H1 (cell line): ENCODE measurements around the gene CYLD. TPM values are rescaled to one million over a fixed set of nuclear protein-coding genes. Genes with fewer than 3 reads are reported as not detected.

Experiments used
- CTCF ChIA-PET: fragments of 300-600 bp; sonication (Branson Sonifier 250); formaldehyde crosslinking; loops from one replicate; lab custom pipeline; 2021; ENCODE audit not compliant: partially characterized antibody; lab: Charles Lee
- POLR2A ChIA-PET: fragments of 300-600 bp; sonication (Branson Sonifier 250); formaldehyde crosslinking; loops from one replicate; lab custom pipeline; 2021; ENCODE audit warnings: inconsistent platforms; ENCODE audit not compliant: partially characterized antibody; lab: Charles Lee
- DNase-seq, 2 experiments: peaks; one replicate each; pipeline versions ENCODE4 v3.0.0 to v3.0.0-alpha.2; 2010 to 2022; ENCODE audit warnings: low spot score in 2 of 2, low read depth in 1 of 2, mixed read lengths in 1 of 2
- FAIRE-seq: peaks from 2 replicates; lab custom pipeline; 2011; peaks lifted over from hg19 to GRCh38; lab: Jason Lieb, UNC
- H2AFZ ChIP-seq: 2 replicates; pipeline ENCODE4 v1.8.1; 2012; ENCODE audit warnings: low read length, inconsistent platforms
- H2AK5ac ChIP-seq: 2 replicates; pipeline ENCODE4 v1.6.1; 2013; ENCODE audit warnings: low read depth, low read length
- H2BK120ac ChIP-seq: replicated peaks from 2 replicates; pipeline ENCODE3; 2013; ENCODE audit warnings: low read depth, low read length, inconsistent platforms
- H2BK12ac ChIP-seq: 2 replicates; pipeline ENCODE4 v1.6.1; 2013; ENCODE audit warnings: low read depth, low read length
- H2BK15ac ChIP-seq: 2 replicates; pipeline ENCODE4 v1.6.1; 2013; ENCODE audit warnings: low read length
- H2BK20ac ChIP-seq: 2 replicates; pipeline ENCODE4 v1.6.1; 2013; ENCODE audit warnings: low read length
- H2BK5ac ChIP-seq: 2 replicates; pipeline ENCODE4 v1.6.1; 2013; ENCODE audit warnings: low read depth, low read length
- H3K14ac ChIP-seq: 2 replicates; pipeline ENCODE4 v1.6.1; 2013; ENCODE audit warnings: inconsistent platforms; ENCODE audit not compliant: insufficient read length
- H3K18ac ChIP-seq: 2 replicates; pipeline ENCODE4 v1.6.1; 2013; ENCODE audit warnings: low read length; ENCODE audit errors: extremely low read depth
- H3K23ac ChIP-seq: 2 replicates; pipeline ENCODE4 v1.6.1; 2013; ENCODE audit warnings: inconsistent platforms; ENCODE audit not compliant: insufficient read length
- H3K23me2 ChIP-seq: 2 replicates; pipeline ENCODE4 v1.6.1; 2013; ENCODE audit warnings: low read depth, low read length
- H3K27ac ChIP-seq: 2 replicates; pipeline ENCODE4 v1.6.1; 2011; ENCODE audit warnings: low read depth, low read length, inconsistent platforms
- H3K27me3 ChIP-seq, 4 experiments: replicated peaks in 1 of 4; 1 replicate in 1 of 4; 2 replicates in 3 of 4; pipeline versions ENCODE4 v1.6.1 to v1.8.1; 2011 to 2013; ENCODE audit warnings: low read length in 3 of 4, mild to moderate bottlenecking in 3 of 4, inconsistent platforms in 2 of 4, mixed read lengths in 2 of 4, moderate library complexity in 1 of 4; ENCODE audit not compliant: control insufficient read depth in 3 of 4, insufficient read depth in 3 of 4; ENCODE audit errors: extremely low read depth in 1 of 4
- H3K36me3 ChIP-seq, 4 experiments: 2 replicates each; pipeline versions ENCODE4 v1.6.1 to v1.8.1; 2011 to 2013; ENCODE audit warnings: mild to moderate bottlenecking in 4 of 4, low read length in 3 of 4, moderate library complexity in 2 of 4, control low read depth in 1 of 4, inconsistent platforms in 1 of 4; ENCODE audit not compliant: insufficient read depth in 4 of 4, control insufficient read depth in 2 of 4
- H3K4ac ChIP-seq: replicated peaks from 2 replicates; pipeline ENCODE3; 2013; ENCODE audit warnings: low read length, low read depth, mixed read lengths, inconsistent platforms; ENCODE audit not compliant: insufficient read length
- H3K4me1 ChIP-seq, 4 experiments: replicated peaks in 1 of 4; 1 replicate in 1 of 4; 2 replicates in 3 of 4; pipeline versions ENCODE4 v1.6.1 to v1.8.1; 2011 to 2013; ENCODE audit warnings: low read length in 3 of 4, inconsistent platforms in 2 of 4, mixed read lengths in 1 of 4; ENCODE audit not compliant: insufficient read depth in 4 of 4, control insufficient read depth in 3 of 4
- H3K4me2 ChIP-seq, 2 experiments: 2 replicates each; pipeline versions ENCODE4 v1.6.1 to v1.8.1; 2011 to 2013; ENCODE audit warnings: low read depth in 2 of 2, low read length in 2 of 2, control low read depth in 1 of 2, inconsistent platforms in 1 of 2, mild to moderate bottlenecking in 1 of 2; ENCODE audit not compliant: insufficient read depth in 1 of 2
- H3K4me3 ChIP-seq, 4 experiments: fragments of 200-600, 300-600 bp in 1 of 4; sonication (generic), shearing (Covaris generic), sonication (Bioruptor Twin) in 1 of 4; 2 replicates each; pipeline versions ENCODE4 v1.5.1 to v1.8.1; 2011 to 2016; ENCODE audit warnings: low read length in 4 of 4, low read depth in 3 of 4, control low read depth in 2 of 4, inconsistent platforms in 2 of 4, mild to moderate bottlenecking in 2 of 4, mixed read lengths in 1 of 4, moderate library complexity in 1 of 4; ENCODE audit not compliant: insufficient read depth in 2 of 4; ENCODE audit errors: extremely low read depth in 1 of 4
- H3K56ac ChIP-seq: replicated peaks from 2 replicates; pipeline ENCODE3; 2013; ENCODE audit warnings: low read depth, mild to moderate bottlenecking, mixed read lengths, low read length, inconsistent platforms; ENCODE audit not compliant: insufficient read length
- H3K79me1 ChIP-seq: 2 replicates; pipeline ENCODE4 v1.6.1; 2013; ENCODE audit warnings: low read depth, low read length, control low read depth
- H3K79me2 ChIP-seq, 2 experiments: 2 replicates each; pipeline versions ENCODE4 v1.6.1 to v1.8.1; 2012 to 2013; ENCODE audit warnings: low read length in 2 of 2, mild to moderate bottlenecking in 2 of 2, inconsistent platforms in 1 of 2; ENCODE audit not compliant: insufficient read depth in 2 of 2, control insufficient read depth in 1 of 2
- H3K9ac ChIP-seq, 4 experiments: replicated peaks in 1 of 4; 1 replicate in 1 of 4; 2 replicates in 3 of 4; pipeline versions ENCODE4 v1.6.1 to v1.8.1; 2011 to 2013; ENCODE audit warnings: low read depth in 3 of 4, low read length in 3 of 4, control low read depth in 2 of 4, mild to moderate bottlenecking in 2 of 4, moderate library complexity in 2 of 4, inconsistent platforms in 1 of 4; ENCODE audit errors: extremely low read depth in 1 of 4
- H3K9me3 ChIP-seq, 2 experiments: 2 replicates each; pipeline versions ENCODE4 v1.6.1 to v1.8.1; 2012 to 2013; ENCODE audit warnings: mild to moderate bottlenecking in 2 of 2, moderate library complexity in 2 of 2, control low read depth in 1 of 2, inconsistent platforms in 1 of 2, low read depth in 1 of 2, low read length in 1 of 2, mixed read lengths in 1 of 2; ENCODE audit not compliant: insufficient read depth in 2 of 2
- H4K20me1 ChIP-seq, 2 experiments: replicated peaks in 1 of 2; 2 replicates each; pipeline versions ENCODE3 to v1.8.1; 2011 to 2013; ENCODE audit warnings: inconsistent platforms in 2 of 2, low read length in 2 of 2, mild to moderate bottlenecking in 1 of 2; ENCODE audit not compliant: insufficient read depth in 2 of 2, control insufficient read depth in 1 of 2
- H4K5ac ChIP-seq: 2 replicates; pipeline ENCODE4 v1.6.1; 2013; ENCODE audit warnings: low read length, low read depth, mixed read lengths, inconsistent platforms; ENCODE audit not compliant: insufficient read length
- H4K8ac ChIP-seq: 2 replicates; pipeline ENCODE4 v1.8.0; 2013; ENCODE audit warnings: mild to moderate bottlenecking, moderate library complexity, low read length, inconsistent platforms; ENCODE audit not compliant: insufficient read depth; ENCODE audit errors: extremely low read depth
- H4K91ac ChIP-seq: replicated peaks from 2 replicates; pipeline ENCODE3; 2013; ENCODE audit warnings: low read length, mixed read lengths, inconsistent platforms; ENCODE audit not compliant: insufficient read length
- BRCA1 ChIP-seq: IDR thresholded peaks from 2 replicates; pipeline ENCODE4 v1.6.1; 2012; ENCODE audit warnings: low read depth, low read length, improper control_type of control experiment
- CBX8 ChIP-seq: fragments of 300-800, 300-1000 bp; sonication (generic); IDR thresholded peaks from 2 replicates; pipeline ENCODE4 v1.7.1; 2016; ENCODE audit warnings: low read depth, low read length, borderline replicate concordance
- CHD2 ChIP-seq: IDR thresholded peaks from 2 replicates; pipeline ENCODE4 v1.6.1; 2012; ENCODE audit warnings: low read length, improper control_type of control experiment
- HDAC6 ChIP-seq: IDR thresholded peaks from one replicate; pipeline ENCODE4 v1.7.1; 2012; ENCODE audit warnings: low read depth, mild to moderate bottlenecking, inconsistent platforms, low read length, moderate library complexity
- NANOG ChIP-seq: IDR thresholded peaks from 2 replicates; pipeline ENCODE4 v1.6.1; 2011; ENCODE audit warnings: low read length, low read depth, mild to moderate bottlenecking, inconsistent platforms; ENCODE audit not compliant: insufficient read depth, poor library complexity, severe bottlenecking
- PHF8 ChIP-seq: fragments of 200-600 bp; sonication (generic); conservative IDR thresholded peaks from 2 replicates; pipeline ENCODE4 v1.7.1; 2012; ENCODE audit warnings: low read depth, mild to moderate bottlenecking, inconsistent platforms, low read length, moderate library complexity
- RFX5 ChIP-seq: IDR thresholded peaks from 2 replicates; pipeline ENCODE4 v1.6.1; 2011; ENCODE audit warnings: low read depth, low read length, improper control_type of control experiment, borderline replicate concordance
- SIRT6 ChIP-seq: IDR thresholded peaks from one replicate; pipeline ENCODE4 v1.7.1; 2012; ENCODE audit warnings: low read length, inconsistent platforms
- SP4 ChIP-seq: IDR thresholded peaks from 2 replicates; pipeline ENCODE4 v1.6.1; 2012; ENCODE audit warnings: low read length, inconsistent platforms
- TAF7 ChIP-seq: optimal IDR thresholded peaks from 2 replicates; pipeline ENCODE3; 2011; ENCODE audit warnings: low read depth, mild to moderate bottlenecking, inconsistent platforms, low read length, moderate library complexity, borderline replicate concordance
- TBP ChIP-seq: IDR thresholded peaks from 2 replicates; pipeline ENCODE4 v1.6.1; 2011; ENCODE audit warnings: low read depth, low read length, improper control_type of control experiment
- TCF12 ChIP-seq: IDR thresholded peaks from 2 replicates; pipeline ENCODE4 v1.6.1; 2011; ENCODE audit warnings: low read depth, mild to moderate bottlenecking, low read length
- TEAD4 ChIP-seq: IDR thresholded peaks from 2 replicates; pipeline ENCODE4 v1.6.1; 2012; ENCODE audit warnings: low read depth, low read length, inconsistent platforms, mixed read lengths
- WGBS, 2 experiments: shearing (Covaris generic) in 1 of 2; methylation state at CpG; one replicate each; pipeline versions ENCODE4 v1.1.6 to v1.1.7; 2013 to 2015; ENCODE audit warnings: low lambda C conversion rate in 2 of 2, mixed read lengths in 2 of 2, inconsistent platforms in 1 of 2, low coverage in 1 of 2, missing lambda C conversion rate in 1 of 2; ENCODE audit not compliant: insufficient replicate concordance in 2 of 2, insufficient coverage in 1 of 2, insufficient read length in 1 of 2; ENCODE audit errors: extremely low coverage in 1 of 2, missing lambda C conversion rate in 1 of 2; 5-methylcytosine and 5-hydroxymethylcytosine counted together
- polyA plus RNA-seq, 7 experiments: library from polyadenylated mRNA; depleted of rRNA in 3 of 7; stranded (reverse) in 5 of 7; unstranded in 2 of 7; fragments of >200 nt in 5 of 7; fragments of 200-250 nt in 2 of 7; gene quantifications; 1 replicate in 5 of 7; 2 replicates in 1 of 7; 4 replicates in 1 of 7; pipeline versions ENCODE4 v1.2.1 to v1.2.3, GENCODE V29; 2011 to 2013; ENCODE audit warnings: missing spikeins in 2 of 7, mixed read lengths in 2 of 7
- total RNA-seq: library from RNA; stranded (reverse); fragmentation: NEBNext Ultra II Directional; extraction: Animal tissue kit (Norgen Biotek cat#: 25700); gene quantifications from 2 replicates; pipeline ENCODE4 v1.2.1, GENCODE V29; 2021
- TF ChIP-seq, protein P1 (sequence below): IDR thresholded peaks from 2 replicates; pipeline ENCODE4 v1.6.1; 2012; ENCODE audit warnings: low read length, inconsistent platforms

The CYLD gene
- total and polyA plus RNA-seq, 2 of the 8 experiments (the other 6 are each of a cell fraction or from before 2014, with no cell fraction given), result 3.7 to 18.8 TPM

GRCh38 chr16:50722960-50723359 lies 18.9 kb upstream of the CYLD start:
- H3K36me3 ChIP-seq, result no peaks in the 10 kb centered on the region
- DNase-seq (no peak), FAIRE-seq (no peak)
- ChIA-PET POLR2A (no interaction called here), CTCF (interaction anchor here (2.0 to 2.2 kb wide), 2 partner anchors 13 to 84 kb away, joined by 7 to 8 read pairs; no protein-coding TSS in a partner anchor)
- no peak overlapping the region for H2BK120ac ChIP-seq
- no peak overlapping the region for H3K4me3 ChIP-seq
- no peak overlapping the region for H3K18ac ChIP-seq
- no peak overlapping the region for H2AK5ac ChIP-seq
- 67% methylated on average over 1 of the region's 2 CpGs; no CpG with 5 or more reads in 1 of the 2 experiments for WGBS, 2 experiments
- H4K8ac ChIP-seq, result no peak overlapping the region
- no peak overlapping the region for H3K4me2 ChIP-seq
- peaks cover 0 to 9% (median 3%) of the 10 kb centered on the region in 4 experiments; a peak in 5 of 7 replicates for H3K4me1 ChIP-seq
- no peaks in the 10 kb centered on the region for H3K79me1 ChIP-seq
- H2BK15ac ChIP-seq, result no peak overlapping the region
- no peak overlapping the region for H3K4ac ChIP-seq
- H3K27ac ChIP-seq, result no peak overlapping the region
- no peak overlapping the region for H3K14ac ChIP-seq
- H4K91ac ChIP-seq, result no peak overlapping the region
- no peaks in the 10 kb centered on the region for H3K79me2 ChIP-seq
- H2BK5ac ChIP-seq, result no peak overlapping the region
- H3K9ac ChIP-seq, result no peak overlapping the region
- no peaks in the 10 kb centered on the region for H3K27me3 ChIP-seq
- no peak overlapping the region for H2AFZ ChIP-seq
- H4K5ac ChIP-seq, result no peak overlapping the region
- H2BK20ac ChIP-seq, result no peak overlapping the region
- H3K56ac ChIP-seq, result no peak overlapping the region
- H3K9me3 ChIP-seq, result no peaks in the 10 kb centered on the region
- H4K20me1 ChIP-seq, result no peaks in the 10 kb centered on the region
- no peak overlapping the region for H2BK12ac ChIP-seq
- no peaks in the 10 kb centered on the region for H3K23me2 ChIP-seq
- H3K23ac ChIP-seq, result no peak overlapping the region
- TF ChIP-seq TCF12 (no peak), NANOG (no peak), SP4 (no peak), TEAD4 (no peak), SIRT6 (no peak), CBX8 (no peak), HDAC6 (no peak), RFX5 (no peak), CHD2 (no peak), BRCA1 (no peak), TAF7 (no peak), TBP (no peak), PHF8 (no peak)
- TF ChIP-seq, protein P1, sequence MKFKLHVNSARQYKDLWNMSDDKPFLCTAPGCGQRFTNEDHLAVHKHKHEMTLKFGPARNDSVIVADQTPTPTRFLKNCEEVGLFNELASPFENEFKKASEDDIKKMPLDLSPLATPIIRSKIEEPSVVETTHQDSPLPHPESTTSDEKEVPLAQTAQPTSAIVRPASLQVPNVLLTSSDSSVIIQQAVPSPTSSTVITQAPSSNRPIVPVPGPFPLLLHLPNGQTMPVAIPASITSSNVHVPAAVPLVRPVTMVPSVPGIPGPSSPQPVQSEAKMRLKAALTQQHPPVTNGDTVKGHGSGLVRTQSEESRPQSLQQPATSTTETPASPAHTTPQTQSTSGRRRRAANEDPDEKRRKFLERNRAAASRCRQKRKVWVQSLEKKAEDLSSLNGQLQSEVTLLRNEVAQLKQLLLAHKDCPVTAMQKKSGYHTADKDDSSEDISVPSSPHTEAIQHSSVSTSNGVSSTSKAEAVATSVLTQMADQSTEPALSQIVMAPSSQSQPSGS, result no peak
